Measurements from ENCODE around the gene PCBP4.
A peak's percentile ranks its signal among the peaks of the same experiment; 100 is the strongest.

PCBP4 gene

DNA sequence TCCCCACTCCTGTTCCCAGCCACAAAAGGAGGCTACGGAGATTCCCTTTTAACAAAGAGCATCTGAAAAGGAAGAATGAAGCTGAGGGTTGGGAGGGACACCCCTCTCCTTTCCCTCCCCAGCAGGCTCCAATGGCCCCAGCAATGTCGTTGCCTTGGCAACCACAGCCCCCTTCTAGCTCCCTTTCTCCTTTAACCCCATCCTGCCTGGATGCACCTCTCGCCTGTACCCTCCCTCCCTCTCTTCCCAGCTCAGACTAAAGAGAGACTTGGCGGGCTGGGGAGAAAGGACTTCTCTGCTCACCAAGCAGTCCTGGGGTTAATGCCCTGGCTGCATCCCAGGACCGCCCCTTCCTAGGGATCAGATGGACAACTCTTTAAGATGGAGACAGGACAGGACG lies 35.5 kb upstream of the PCBP4 start:
- in situ Hi-C loops (cut with HindIII; ENCODE audit: low sequenced_read_pairs) = no loop called here
- H3K4me3 ChIP-seq (ENCODE audit: low read depth, low read length) = no peak overlapping the region
- TF ChIP-seq, protein P1, sequence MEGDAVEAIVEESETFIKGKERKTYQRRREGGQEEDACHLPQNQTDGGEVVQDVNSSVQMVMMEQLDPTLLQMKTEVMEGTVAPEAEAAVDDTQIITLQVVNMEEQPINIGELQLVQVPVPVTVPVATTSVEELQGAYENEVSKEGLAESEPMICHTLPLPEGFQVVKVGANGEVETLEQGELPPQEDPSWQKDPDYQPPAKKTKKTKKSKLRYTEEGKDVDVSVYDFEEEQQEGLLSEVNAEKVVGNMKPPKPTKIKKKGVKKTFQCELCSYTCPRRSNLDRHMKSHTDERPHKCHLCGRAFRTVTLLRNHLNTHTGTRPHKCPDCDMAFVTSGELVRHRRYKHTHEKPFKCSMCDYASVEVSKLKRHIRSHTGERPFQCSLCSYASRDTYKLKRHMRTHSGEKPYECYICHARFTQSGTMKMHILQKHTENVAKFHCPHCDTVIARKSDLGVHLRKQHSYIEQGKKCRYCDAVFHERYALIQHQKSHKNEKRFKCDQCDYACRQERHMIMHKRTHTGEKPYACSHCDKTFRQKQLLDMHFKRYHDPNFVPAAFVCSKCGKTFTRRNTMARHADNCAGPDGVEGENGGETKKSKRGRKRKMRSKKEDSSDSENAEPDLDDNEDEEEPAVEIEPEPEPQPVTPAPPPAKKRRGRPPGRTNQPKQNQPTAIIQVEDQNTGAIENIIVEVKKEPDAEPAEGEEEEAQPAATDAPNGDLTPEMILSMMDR (IDR thresholded peaks at IDR 0.05; ENCODE audit: low read depth, low read length, missing control alignments) = no peak
- no peak for DNase-seq (ENCODE audit: low read depth)

DNA sequence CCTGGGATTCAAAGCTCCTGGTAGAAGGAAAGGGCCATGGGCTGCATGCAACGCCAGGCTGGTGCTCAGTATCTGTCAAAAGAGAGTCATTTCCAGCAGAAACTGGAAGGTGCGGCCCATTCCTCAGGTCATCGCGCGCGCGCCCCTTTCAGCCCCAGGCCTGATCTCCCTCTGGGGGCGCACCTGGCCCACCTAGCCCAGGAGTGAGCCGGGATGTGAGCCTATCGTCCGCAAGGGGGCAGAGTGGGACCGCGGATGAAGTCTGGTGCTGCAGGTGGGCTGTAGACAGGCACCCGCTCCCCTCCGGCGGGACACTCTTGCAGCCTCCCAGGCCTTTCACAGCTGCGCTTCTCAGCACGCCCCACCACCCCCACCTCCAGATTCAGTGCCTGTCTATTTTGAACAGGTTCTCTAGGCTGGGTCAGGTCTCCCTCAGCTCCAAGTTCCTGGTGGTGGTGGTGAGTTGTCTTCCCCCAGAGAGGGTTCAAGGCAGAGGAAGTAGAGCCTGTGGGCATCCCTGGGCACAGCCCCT lies 34.3 kb upstream of the PCBP4 start:
- TF ChIP-seq, protein P1 (IDR thresholded peaks at IDR 0.05; ENCODE audit: low read depth, low read length, missing control alignments) = peak; percentile 93
- DNase-seq (ENCODE audit: low read depth) = peak; percentile 35
- H3K4me3 ChIP-seq (ENCODE audit: low read depth, low read length) = no peak overlapping the region
- in situ Hi-C loops (cut with HindIII; ENCODE audit: low sequenced_read_pairs) = no loop called here

DNA sequence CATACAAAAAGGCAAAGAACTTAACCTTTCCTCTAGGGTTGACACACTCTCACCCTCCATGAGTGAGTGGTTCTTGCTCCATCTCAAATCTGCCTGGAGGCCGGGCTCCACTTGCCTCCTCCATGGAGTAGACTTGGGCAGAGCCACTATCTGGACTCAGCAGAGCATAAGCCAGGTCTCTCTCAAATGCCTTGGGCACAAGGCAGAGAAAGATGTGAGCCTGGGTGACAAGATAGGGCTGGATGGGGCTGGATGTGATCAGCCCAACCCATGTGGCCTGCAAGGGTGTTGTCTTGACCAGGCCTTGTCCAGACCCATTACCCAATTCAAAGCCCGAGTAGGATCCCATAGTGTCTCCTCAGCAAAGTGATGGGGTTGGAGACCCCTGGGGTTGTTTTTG lies 32.6 kb upstream of the PCBP4 start:
- DNase-seq (ENCODE audit: low read depth) = no peak
- in situ Hi-C loops (cut with HindIII; ENCODE audit: low sequenced_read_pairs) = no loop called here

DNA sequence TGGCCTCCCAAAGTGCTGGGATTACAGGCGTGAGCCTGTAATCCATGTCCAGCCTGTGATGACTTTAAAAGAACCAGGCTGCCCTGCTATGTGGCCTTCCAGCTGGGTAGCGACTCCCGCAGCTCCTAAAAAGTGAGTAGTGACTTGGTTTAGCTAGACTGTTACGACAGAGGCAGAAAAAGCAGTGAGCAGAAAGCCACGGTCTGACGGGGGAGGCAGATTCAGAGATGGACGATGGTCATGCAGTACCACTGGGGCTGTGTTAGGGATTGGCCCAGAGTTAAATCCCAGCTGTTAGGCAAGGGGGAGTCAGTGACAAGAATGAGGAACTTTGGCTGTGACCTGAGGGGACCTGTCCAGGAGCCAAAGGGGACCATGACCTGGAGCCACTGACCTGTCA lies 31.5 kb upstream of the PCBP4 start:
- H3K4me3 ChIP-seq (ENCODE audit: low read depth, low read length) = no peak overlapping the region
- in situ Hi-C loops (cut with HindIII; ENCODE audit: low sequenced_read_pairs) = no loop called here
- TF ChIP-seq, protein P1 (IDR thresholded peaks at IDR 0.05; ENCODE audit: low read depth, low read length, missing control alignments) = no peak
- DNase-seq (ENCODE audit: low read depth) = no peak

More for the DNA sequence above, 32.6 kb upstream of the PCBP4 start:
- no peak overlapping the region for H3K4me3 ChIP-seq (ENCODE audit: low read depth, low read length)
- TF ChIP-seq, protein P1 (IDR thresholded peaks at IDR 0.05; ENCODE audit: low read depth, low read length, missing control alignments) = no peak

DNA sequence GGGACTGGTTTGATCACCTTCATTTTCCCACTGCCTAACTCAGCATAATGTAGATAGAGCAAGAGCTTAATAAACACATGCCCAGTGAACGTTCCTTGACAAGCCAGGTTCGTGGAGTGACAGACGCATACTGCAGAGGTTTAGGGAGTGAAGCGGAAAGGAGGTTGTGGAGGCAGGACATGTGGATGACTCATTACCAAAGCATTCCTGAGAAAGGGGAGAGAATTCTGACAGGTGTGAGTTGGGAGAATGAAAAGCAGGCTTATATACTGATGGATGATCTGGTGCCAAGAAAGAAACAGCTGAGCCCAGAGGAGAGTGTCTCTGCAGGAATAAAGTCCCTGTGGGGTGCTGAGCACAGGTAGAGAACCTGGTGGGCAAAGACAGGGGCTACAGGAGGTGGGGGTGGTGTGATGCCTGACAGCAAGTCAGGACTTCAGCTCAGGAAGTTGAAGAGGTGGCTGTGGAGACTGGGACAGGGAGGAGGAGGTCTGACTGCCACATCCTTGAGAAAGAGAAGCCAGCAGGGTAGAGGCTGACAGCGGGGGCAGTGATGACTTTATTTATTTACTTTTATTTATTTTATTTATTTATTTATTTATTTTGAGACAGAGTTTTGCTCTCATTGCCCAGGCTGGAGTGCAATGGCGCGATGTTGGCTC lies 30.8 kb upstream of the PCBP4 start:
- in situ Hi-C loops (cut with HindIII; ENCODE audit: low sequenced_read_pairs) = no loop called here
- H3K4me3 ChIP-seq (ENCODE audit: low read depth, low read length) = no peak overlapping the region
- TF ChIP-seq, protein P1 (IDR thresholded peaks at IDR 0.05; ENCODE audit: low read depth, low read length, missing control alignments) = no peak
- DNase-seq (ENCODE audit: low read depth) = no peak

DNA sequence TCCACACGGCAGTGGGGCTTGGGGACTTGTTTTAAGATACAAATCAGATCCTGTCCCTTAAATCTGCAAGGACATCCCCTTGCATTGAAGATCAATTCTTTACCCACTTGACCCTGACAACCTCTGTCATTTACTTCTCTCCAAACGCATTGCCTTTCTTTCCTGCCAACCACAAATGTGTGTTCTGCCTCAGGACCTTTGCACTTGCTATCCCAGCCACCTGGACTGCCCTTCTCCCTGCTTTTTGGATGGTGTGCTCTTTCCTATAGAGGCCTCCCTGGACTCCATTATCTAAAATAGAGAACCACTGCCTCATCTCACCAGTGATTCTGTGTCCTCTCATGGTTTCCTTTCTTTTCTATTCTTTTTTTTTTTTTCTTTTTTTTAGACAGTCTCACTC lies 29.9 kb upstream of the PCBP4 start:
- DNase-seq (ENCODE audit: low read depth) = no peak
- TF ChIP-seq, protein P1 (IDR thresholded peaks at IDR 0.05; ENCODE audit: low read depth, low read length, missing control alignments) = no peak
- no peak overlapping the region for H3K4me3 ChIP-seq (ENCODE audit: low read depth, low read length)
- in situ Hi-C loops (cut with HindIII; ENCODE audit: low sequenced_read_pairs) = no loop called here

Measured in astrocyte of the cerebellum (primary cell).